HFFc6 (cell line): Measurements from ENCODE around the gene RFT1. TPM values are rescaled to one million over a fixed set of nuclear protein-coding genes. Genes with fewer than 3 reads are reported as not detected.

Source experiments
- DNase-seq: peaks from one replicate; pipeline ENCODE4 v3.0.0-alpha.2; 2018
- H3K27ac Mint-ChIP-seq: 2 replicates; pipeline ENCODE4 v1.8.0; 2020; ENCODE audit warnings: mild to moderate bottlenecking, mixed read lengths
- H3K27me3 Mint-ChIP-seq: 2 replicates; pipeline ENCODE4 v1.8.0; 2021; ENCODE audit warnings: mild to moderate bottlenecking, moderate library complexity, mixed read lengths; ENCODE audit not compliant: insufficient read depth
- H3K36me3 Mint-ChIP-seq: 2 replicates; pipeline ENCODE4 v1.8.0; 2021; ENCODE audit warnings: low read depth, mixed read lengths
- H3K4me1 Mint-ChIP-seq: 2 replicates; pipeline ENCODE4 v1.8.0; 2020; ENCODE audit warnings: low read depth, mixed read lengths
- H3K4me3 Mint-ChIP-seq: 2 replicates; pipeline ENCODE4 v1.8.0; 2020; ENCODE audit warnings: mild to moderate bottlenecking, moderate library complexity, mixed read lengths
- H3K9me3 Mint-ChIP-seq: 2 replicates; pipeline ENCODE4 v1.8.0; 2020; ENCODE audit warnings: mild to moderate bottlenecking, mixed read lengths
- total RNA-seq, 6 experiments: library from RNA; stranded (reverse); fragmentation: NEBNext Ultra II Directional; extraction: Animal tissue kit (Norgen Biotek cat#: 25700); gene quantifications; 2 replicates in 1 of 6; 3 replicates in 5 of 6; pipeline ENCODE4 v1.2.3, GENCODE V29; 2021
- TF ChIP-seq, protein P1 (sequence below): fragments of 200-600 bp; sonication (generic); IDR thresholded peaks from 2 replicates; pipeline ENCODE4 v1.5.0; 2021; ENCODE audit warnings: antibody characterized with exemption, mild to moderate bottlenecking

RFT1 gene
- total RNA-seq, 6 experiments from 2014 or later: 32.9 to 39.6 (median 34.7) TPM

- Mint-ChIP-seq H3K4me3 (no peak overlapping the region), H3K36me3 (no peaks in the 10 kb centered on the region), H3K27ac (peak overlapping the region; percentile 81), H3K9me3 (no peaks in the 10 kb centered on the region), H3K27me3 (peaks cover 5% of the 10 kb centered on the region), H3K4me1 (peaks cover 56% of the 10 kb centered on the region)
- TF ChIP-seq, protein P1, sequence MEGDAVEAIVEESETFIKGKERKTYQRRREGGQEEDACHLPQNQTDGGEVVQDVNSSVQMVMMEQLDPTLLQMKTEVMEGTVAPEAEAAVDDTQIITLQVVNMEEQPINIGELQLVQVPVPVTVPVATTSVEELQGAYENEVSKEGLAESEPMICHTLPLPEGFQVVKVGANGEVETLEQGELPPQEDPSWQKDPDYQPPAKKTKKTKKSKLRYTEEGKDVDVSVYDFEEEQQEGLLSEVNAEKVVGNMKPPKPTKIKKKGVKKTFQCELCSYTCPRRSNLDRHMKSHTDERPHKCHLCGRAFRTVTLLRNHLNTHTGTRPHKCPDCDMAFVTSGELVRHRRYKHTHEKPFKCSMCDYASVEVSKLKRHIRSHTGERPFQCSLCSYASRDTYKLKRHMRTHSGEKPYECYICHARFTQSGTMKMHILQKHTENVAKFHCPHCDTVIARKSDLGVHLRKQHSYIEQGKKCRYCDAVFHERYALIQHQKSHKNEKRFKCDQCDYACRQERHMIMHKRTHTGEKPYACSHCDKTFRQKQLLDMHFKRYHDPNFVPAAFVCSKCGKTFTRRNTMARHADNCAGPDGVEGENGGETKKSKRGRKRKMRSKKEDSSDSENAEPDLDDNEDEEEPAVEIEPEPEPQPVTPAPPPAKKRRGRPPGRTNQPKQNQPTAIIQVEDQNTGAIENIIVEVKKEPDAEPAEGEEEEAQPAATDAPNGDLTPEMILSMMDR: no peak
- no peak for DNase-seq
Measured at GRCh38 chr3:53166206-53166605, 36.0 kb upstream of the RFT1 start.

- Mint-ChIP-seq H3K4me1 (peaks cover 56% of the 10 kb centered on the region), H3K27ac (peak overlapping the region; percentile 81; the same call in 1 of the 2 replicates), H3K4me3 (no peak overlapping the region), H3K9me3 (no peaks in the 10 kb centered on the region), H3K36me3 (no peaks in the 10 kb centered on the region), H3K27me3 (peaks cover 5% of the 10 kb centered on the region)
- TF ChIP-seq, protein P1: no peak
- DNase-seq: no peak
Measured at GRCh38 chr3:53164911-53165310, 34.7 kb upstream of the RFT1 start.

DNA sequence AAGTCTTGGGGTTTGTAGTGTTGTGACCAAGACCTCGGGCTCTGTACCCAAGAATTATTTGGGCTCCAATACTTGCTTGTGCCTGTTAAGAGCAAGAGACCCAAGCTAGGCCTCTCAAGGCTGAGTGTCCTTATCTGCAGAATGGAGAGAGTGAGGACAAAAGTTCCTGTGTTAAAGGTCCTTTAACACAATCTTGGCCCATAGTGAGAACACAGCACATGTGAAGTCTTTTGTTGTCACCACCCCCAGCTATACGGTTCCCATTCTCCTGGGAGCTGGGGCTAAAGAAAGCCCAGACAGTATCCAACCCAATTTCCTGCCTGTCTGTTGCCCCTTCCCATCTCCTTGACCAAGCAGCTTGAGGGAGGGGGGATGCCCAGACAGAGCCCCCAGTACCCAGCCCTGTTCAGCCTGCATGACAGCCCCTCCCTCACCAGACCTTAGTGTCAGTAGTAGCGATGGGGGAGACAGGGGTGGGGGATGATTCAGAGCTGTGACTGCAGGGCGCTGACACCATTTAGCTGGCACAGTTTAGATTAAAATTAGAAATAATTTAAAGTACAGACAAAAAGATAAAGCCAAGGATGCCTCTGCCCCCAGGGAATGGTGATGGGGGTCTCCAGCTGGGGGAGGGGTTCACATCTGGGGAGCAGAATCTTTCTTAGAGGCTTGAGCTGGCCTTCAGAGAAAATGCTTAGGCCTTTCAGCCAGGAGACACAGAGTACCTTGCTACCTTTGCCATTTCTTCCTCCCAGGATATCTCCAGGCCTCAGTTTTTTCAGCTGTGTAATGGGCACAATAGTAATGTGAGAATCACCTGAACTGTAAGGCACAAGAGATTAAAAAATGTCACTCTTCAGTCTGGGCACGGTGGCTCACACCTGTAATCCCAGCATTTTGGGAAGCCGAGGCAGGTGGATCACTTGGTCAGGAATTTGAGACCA, 33.5 kb upstream of the RFT1 start:
- Mint-ChIP-seq H3K27me3 (peaks cover 11% of the 10 kb centered on the region), H3K27ac (peak overlapping the region; percentile 44), H3K4me3 (peak overlapping the region; percentile 80; the same call in 1 of the 2 replicates), H3K36me3 (no peaks in the 10 kb centered on the region), H3K4me1 (peaks cover 50% of the 10 kb centered on the region), H3K9me3 (no peaks in the 10 kb centered on the region)
- no peak for DNase-seq
- TF ChIP-seq, protein P1: no peak

- Mint-ChIP-seq H3K4me1 (peaks cover 50% of the 10 kb centered on the region), H3K27me3 (peaks cover 9% of the 10 kb centered on the region), H3K27ac (peak overlapping the region; percentile 58), H3K36me3 (no peaks in the 10 kb centered on the region), H3K9me3 (no peaks in the 10 kb centered on the region), H3K4me3 (peak overlapping the region; percentile 80)
- DNase-seq: no peak
- TF ChIP-seq, protein P1: no peak
Measured at GRCh38 chr3:53162672-53163443, 32.6 kb upstream of the RFT1 start.

- TF ChIP-seq, protein P1: no peak
- no peaks in the 10 kb centered on the region for H3K9me3 Mint-ChIP-seq
- peak overlapping the region; percentile 80 for H3K4me3 Mint-ChIP-seq
- H3K27ac Mint-ChIP-seq: peak overlapping the region; percentile 72
- no peaks in the 10 kb centered on the region for H3K36me3 Mint-ChIP-seq
- peaks cover 43% of the 10 kb centered on the region for H3K4me1 Mint-ChIP-seq
- DNase-seq: peak; percentile 29
- H3K27me3 Mint-ChIP-seq: peaks cover 11% of the 10 kb centered on the region
Measured at GRCh38 chr3:53161820-53162671, 31.8 kb upstream of the RFT1 start.
